ENCODE data around the gene STK25. TPM values are rescaled to one million over a fixed set of nuclear protein-coding genes. Genes with fewer than 3 reads are reported as not detected.

The STK25 gene
- total and polyA plus RNA-seq, 2 of the 8 experiments (the other 6 are each of a cell fraction or from before 2014, with no cell fraction given) = 159 to 546 TPM

GRCh38 chr2:241532733-241533601 lies 24.6 kb upstream of the STK25 start:
- Histone ChIP-seq H3K9ac (replicated peaks in 1 of 4; ENCODE audit: extremely low read depth in 1 of 4, low read depth in 3 of 4, low read length in 3 of 4) (no peak overlapping the region), H2BK15ac (ENCODE audit: low read length) (no peak overlapping the region), H3K27me3 (replicated peaks in 1 of 4; ENCODE audit: control insufficient read depth in 3 of 4, extremely low read depth in 1 of 4, insufficient read depth in 3 of 4, low read length in 3 of 4) (no peaks in the 10 kb centered on the region), H2AFZ (ENCODE audit: low read length) (no peak overlapping the region), H2BK5ac (ENCODE audit: low read depth, low read length) (no peak overlapping the region), H2AK5ac (ENCODE audit: low read depth, low read length) (no peak overlapping the region), H3K14ac (ENCODE audit: insufficient read length) (no peak overlapping the region), H3K56ac (replicated peaks; ENCODE audit: insufficient read length, low read depth, low read length) (no peak overlapping the region), H3K27ac (ENCODE audit: low read depth, low read length) (no peak overlapping the region), H3K79me2 (ENCODE audit: control insufficient read depth in 1 of 2, insufficient read depth in 2 of 2, low read length in 2 of 2) (no peaks in the 10 kb centered on the region), H4K20me1 (replicated peaks in 1 of 2; ENCODE audit: control insufficient read depth in 1 of 2, insufficient read depth in 2 of 2, low read length in 2 of 2) (no peaks in the 10 kb centered on the region), H3K4me1 (replicated peaks in 1 of 4; ENCODE audit: control insufficient read depth in 3 of 4, insufficient read depth in 4 of 4, low read length in 3 of 4) (no peaks in the 10 kb centered on the region; a peak in 1 of 7 replicates), H2BK20ac (ENCODE audit: low read length) (no peak overlapping the region), H2BK120ac (replicated peaks; ENCODE audit: low read depth, low read length) (no peak overlapping the region), H2BK12ac (ENCODE audit: low read depth, low read length) (no peak overlapping the region), H4K8ac (ENCODE audit: extremely low read depth, insufficient read depth, low read length) (no peak overlapping the region), H3K79me1 (ENCODE audit: low read depth, low read length) (no peaks in the 10 kb centered on the region), H3K4me2 (ENCODE audit: insufficient read depth in 1 of 2, low read depth in 2 of 2, low read length in 2 of 2) (no peak overlapping the region), H4K5ac (ENCODE audit: insufficient read length, low read depth, low read length) (no peak overlapping the region), H3K9me3 (ENCODE audit: insufficient read depth in 2 of 2, low read depth in 1 of 2, low read length in 1 of 2) (no peaks in the 10 kb centered on the region), H4K91ac (replicated peaks; ENCODE audit: insufficient read length, low read length) (no peak overlapping the region), H3K4ac (replicated peaks; ENCODE audit: insufficient read length, low read depth, low read length) (no peak overlapping the region), H3K18ac (ENCODE audit: extremely low read depth, low read length) (no peak overlapping the region; the same call in 1 of the 2 replicates), H3K23ac (ENCODE audit: insufficient read length) (no peak overlapping the region), H3K23me2 (ENCODE audit: low read depth, low read length) (no peaks in the 10 kb centered on the region), H3K4me3 (ENCODE audit: extremely low read depth in 1 of 4, insufficient read depth in 2 of 4, low read depth in 3 of 4, low read length in 4 of 4) (no peak overlapping the region), H3K36me3 (ENCODE audit: control insufficient read depth in 2 of 4, insufficient read depth in 4 of 4, low read length in 3 of 4) (no peaks in the 10 kb centered on the region)
- no peak for TF ChIP-seq USF2 (IDR thresholded peaks at IDR 0.05; ENCODE audit: low read length)
- TF ChIP-seq KDM4A (IDR thresholded peaks at IDR 0.05; ENCODE audit: low read depth, low read length, severe bottlenecking) = no peak
- TF ChIP-seq ASH2L (IDR thresholded peaks at IDR 0.05; ENCODE audit: low read length) = no peak
- no peak for TF ChIP-seq GABPA (IDR thresholded peaks at IDR 0.05; ENCODE audit: borderline replicate concordance, insufficient read depth, low read length)
- no peak for TF ChIP-seq JUN (IDR thresholded peaks at IDR 0.05; ENCODE audit: low read depth, low read length)
- no peak for TF ChIP-seq MAFK (IDR thresholded peaks at IDR 0.05; ENCODE audit: low read depth, low read length)
- DNase-seq (ENCODE audit: low read depth in 1 of 2, low spot score in 2 of 2) (no peak), FAIRE-seq (no peak)
- WGBS, 2 experiments (ENCODE audit: extremely low coverage in 1 of 2, insufficient coverage in 1 of 2, insufficient read length in 1 of 2, insufficient replicate concordance in 2 of 2, low coverage in 1 of 2, low lambda C conversion rate in 2 of 2, missing lambda C conversion rate in 1 of 2) = 92% methylated on average over 25 of the region's 26 CpGs; no CpG with 5 or more reads in 1 of the 2 experiments
- CTCF ChIA-PET (ENCODE audit: partially characterized antibody) = interaction anchor here (0.8 to 1.4 kb wide), 3 partner anchors 12 to 27 kb away, joined by 3 to 4 read pairs (median 4); no protein-coding TSS in a partner anchor
- POLR2A ChIA-PET (ENCODE audit: partially characterized antibody) = no interaction called here
